IMR-90 (cell line): ENCODE data around the gene MAGI1. TPM values are rescaled to one million over a fixed set of nuclear protein-coding genes. Genes with fewer than 3 reads are reported as not detected.

Experiments used
- ATAC-seq: fragments of 200-7000 bp; cut with Tn5 transposase; 2 replicates; pipeline ENCODE4 v1.9.1; 2020; ENCODE audit warnings: low read depth, mild to moderate bottlenecking, moderate library complexity
- BruUV-seq: library from RNA; stranded (reverse); fragments of 400-500 nt; replicated peaks from 2 replicates; lab custom pipeline; 2021; lab: Mats Ljungman, UMichigan
- CTCF ChIA-PET: fragments of 300-600 bp; formaldehyde crosslinking; extraction: SDS; loops from one replicate; lab custom pipeline; 2021; ENCODE audit warnings: antibody characterized with exemption; lab: Yijun Ruan, JAX
- POLR2A ChIA-PET: fragments of 300-600 bp; sonication (Branson Sonifier 250); formaldehyde crosslinking; loops from one replicate; lab custom pipeline; 2022; ENCODE audit warnings: antibody characterized with exemption; ENCODE audit not compliant: unreplicated experiment; lab: Charles Lee
- DNase-seq: peaks from one replicate; pipeline ENCODE4 v3.0.0; 2013
- H2AFZ ChIP-seq: replicated peaks from 2 replicates; pipeline ENCODE3; 2013; ENCODE audit warnings: low read length, mild to moderate bottlenecking; ENCODE audit not compliant: poor library complexity
- H2AK5ac ChIP-seq: 2 replicates; pipeline ENCODE4 v1.6.1; 2013; ENCODE audit warnings: low read depth, low read length, inconsistent platforms
- H2AK9ac ChIP-seq: replicated peaks from 2 replicates; pipeline ENCODE3; 2013; ENCODE audit warnings: mild to moderate bottlenecking, low read depth, low read length, moderate library complexity; ENCODE audit not compliant: poor library complexity
- H2BK120ac ChIP-seq: 2 replicates; pipeline ENCODE4 v1.6.1; 2013; ENCODE audit warnings: low read depth, low read length, inconsistent platforms
- H2BK15ac ChIP-seq: 3 replicates; pipeline ENCODE4 v1.6.1; 2013; ENCODE audit warnings: low read depth, low read length, inconsistent platforms
- H2BK20ac ChIP-seq: 2 replicates; pipeline ENCODE4 v1.6.1; 2013; ENCODE audit warnings: low read depth, mild to moderate bottlenecking, inconsistent platforms, low read length, moderate library complexity
- H2BK5ac ChIP-seq: 2 replicates; pipeline ENCODE4 v1.6.1; 2013; ENCODE audit warnings: mild to moderate bottlenecking, low read depth, low read length, inconsistent platforms; ENCODE audit not compliant: poor library complexity, severe bottlenecking
- H3K14ac ChIP-seq: replicated peaks from 2 replicates; pipeline ENCODE4 v1.6.1; 2013; ENCODE audit warnings: low read depth, low read length, inconsistent platforms
- H3K18ac ChIP-seq: 2 replicates; pipeline ENCODE4 v1.6.1; 2013; ENCODE audit warnings: low read depth, low read length, control low read depth
- H3K23ac ChIP-seq: 2 replicates; pipeline ENCODE4 v1.6.1; 2013; ENCODE audit warnings: low read depth, low read length, inconsistent platforms
- H3K27ac ChIP-seq: 2 replicates; pipeline ENCODE4 v1.5.1; 2013; ENCODE audit warnings: mild to moderate bottlenecking, control low read depth, low read length; ENCODE audit not compliant: insufficient read depth
- H3K27me3 ChIP-seq: 2 replicates; pipeline ENCODE4 v1.6.1; 2013; ENCODE audit warnings: low read length; ENCODE audit not compliant: control insufficient read depth, insufficient read depth
- H3K36me3 ChIP-seq: 2 replicates; pipeline ENCODE4 v1.6.1; 2013; ENCODE audit warnings: low read length, mixed read lengths; ENCODE audit not compliant: control insufficient read depth, insufficient read depth
- H3K4ac ChIP-seq: 2 replicates; pipeline ENCODE4 v1.6.1; 2013; ENCODE audit warnings: low read depth, low read length, inconsistent platforms
- H3K4me1 ChIP-seq: 2 replicates; pipeline ENCODE4 v1.6.1; 2013; ENCODE audit warnings: low read length, mixed read lengths; ENCODE audit not compliant: control insufficient read depth, insufficient read depth
- H3K4me2 ChIP-seq: 2 replicates; pipeline ENCODE4 v1.6.1; 2013; ENCODE audit warnings: low read depth, mild to moderate bottlenecking, control low read depth, low read length, moderate library complexity
- H3K4me3 ChIP-seq: 2 replicates; pipeline ENCODE4 v1.5.1; 2013; ENCODE audit warnings: low read depth, mild to moderate bottlenecking, control low read depth, low read length, moderate library complexity; ENCODE audit not compliant: insufficient read depth
- H3K56ac ChIP-seq: 2 replicates; pipeline ENCODE4 v1.6.1; 2013; ENCODE audit warnings: low read length, inconsistent platforms; ENCODE audit not compliant: insufficient read depth; ENCODE audit errors: extremely low read depth
- H3K79me1 ChIP-seq, 2 experiments: 2 replicates each; pipeline ENCODE4 v1.6.1; 2013; ENCODE audit warnings: low read length in 2 of 2, inconsistent platforms in 1 of 2, low read depth in 1 of 2
- H3K9ac ChIP-seq: 2 replicates; pipeline ENCODE4 v1.6.1; 2013; ENCODE audit warnings: low read depth, low read length, control low read depth
- H3K9me1 ChIP-seq: 2 replicates; pipeline ENCODE4 v1.6.1; 2013; ENCODE audit warnings: low read length, inconsistent platforms; ENCODE audit not compliant: insufficient read depth
- H3K9me3 ChIP-seq: 2 replicates; pipeline ENCODE4 v1.6.1; 2013; ENCODE audit warnings: low read length; ENCODE audit not compliant: control insufficient read depth, insufficient read depth
- H4K20me1 ChIP-seq: 2 replicates; pipeline ENCODE4 v1.6.1; 2013; ENCODE audit warnings: low read length, inconsistent platforms; ENCODE audit not compliant: insufficient read depth
- H4K5ac ChIP-seq: 2 replicates; pipeline ENCODE4 v1.6.1; 2013; ENCODE audit warnings: mild to moderate bottlenecking, low read depth, low read length, control low read depth
- H4K8ac ChIP-seq, 2 experiments: 2 replicates each; pipeline ENCODE4 v1.6.1; 2013; ENCODE audit warnings: low read depth in 2 of 2, low read length in 2 of 2, control low read depth in 1 of 2, inconsistent platforms in 1 of 2
- H4K91ac ChIP-seq: 2 replicates; pipeline ENCODE4 v1.6.1; 2013; ENCODE audit warnings: low read depth, low read length, inconsistent platforms; ENCODE audit not compliant: insufficient read depth
- BHLHE40 ChIP-seq: fragments of 150-350 bp; IDR thresholded peaks from 2 replicates; pipeline ENCODE4 v1.6.1; 2016; ENCODE audit warnings: mild to moderate bottlenecking, low read depth, low read length
- CTCF ChIP-seq: conservative IDR thresholded peaks from 2 replicates; pipeline ENCODE4 v1.5.1; 2012; ENCODE audit warnings: mild to moderate bottlenecking, low read depth, low read length, improper control_type of control experiment
- ELK1 ChIP-seq: fragments of 150-350 bp; IDR thresholded peaks from 2 replicates; pipeline ENCODE4 v1.6.1; 2016; ENCODE audit warnings: low read depth, mild to moderate bottlenecking, low read length, moderate library complexity, borderline replicate concordance
- FOS ChIP-seq: fragments of 150-350 bp; IDR thresholded peaks from 2 replicates; pipeline ENCODE4 v1.6.1; 2016; ENCODE audit warnings: low read depth, low read length
- MAFK ChIP-seq: IDR thresholded peaks from 2 replicates; pipeline ENCODE4 v1.6.1; 2012; ENCODE audit warnings: low read depth, low read length, improper control_type of control experiment
- MAZ ChIP-seq: IDR thresholded peaks from 2 replicates; pipeline ENCODE4 v1.6.1; 2012; ENCODE audit warnings: low read depth, mild to moderate bottlenecking, low read length, improper control_type of control experiment, moderate library complexity, borderline replicate concordance
- MXI1 ChIP-seq: IDR thresholded peaks from 2 replicates; pipeline ENCODE4 v1.6.1; 2012; ENCODE audit warnings: low read depth, mild to moderate bottlenecking, low read length, moderate library complexity, borderline replicate concordance
- NFE2L2 ChIP-seq: fragments of 150-350 bp; IDR thresholded peaks from 2 replicates; pipeline ENCODE4 v1.6.1; 2016; ENCODE audit warnings: low read depth, mild to moderate bottlenecking, low read length
- POLR2A ChIP-seq: IDR thresholded peaks from 2 replicates; pipeline ENCODE4 v1.6.1; 2012; ENCODE audit warnings: mild to moderate bottlenecking, low read depth, low read length
- RAD21 ChIP-seq: IDR thresholded peaks from 2 replicates; pipeline ENCODE4 v1.6.1; 2012; ENCODE audit warnings: low read length, improper control_type of control experiment
- RCOR1 ChIP-seq: IDR thresholded peaks from 2 replicates; pipeline ENCODE4 v1.6.1; 2012; ENCODE audit warnings: mild to moderate bottlenecking, low read length, improper control_type of control experiment; ENCODE audit not compliant: insufficient replicate concordance
- RFX5 ChIP-seq: IDR thresholded peaks from 2 replicates; pipeline ENCODE4 v1.8.0; 2012; ENCODE audit warnings: low read depth, mild to moderate bottlenecking, low read length, moderate library complexity
- SMC3 ChIP-seq: fragments of 150-350 bp; IDR thresholded peaks from 2 replicates; pipeline ENCODE4 v1.6.1; 2016; ENCODE audit warnings: low read depth, mild to moderate bottlenecking, antibody characterized with exemption, low read length, moderate library complexity
- WGBS, 2 experiments: methylation state at CpG; one replicate each; pipeline versions ENCODE4 v1.1.5 to v1.1.7; 2013; ENCODE audit warnings: missing lambda C conversion rate in 2 of 2; ENCODE audit not compliant: insufficient read length in 1 of 2; ENCODE audit errors: extremely low coverage in 2 of 2; 5-methylcytosine and 5-hydroxymethylcytosine counted together
- dilution Hi-C: fragments of 300-500 bp; cut with HindIII; formaldehyde crosslinking; loops from one replicate; pipeline ENCODE4 v1.14.3; 2018; ENCODE audit warnings: low sequenced_read_pairs; ENCODE audit not compliant: unreplicated experiment
- in situ Hi-C: fragments of 300-500 bp; cut with MboI; formaldehyde crosslinking; loops from 3 replicates; pipeline ENCODE4 v1.14.3; 2019; ENCODE audit warnings: low sequenced_read_pairs, inconsistent platforms, mixed read lengths
- intact Hi-C: fragments of 100-400 bp; cut with micrococcal nuclease; formaldehyde crosslinking; loops from 2 replicates; pipeline ENCODE4 v1.10.0; 2022
- polyA plus RNA-seq, 3 experiments: library from polyadenylated mRNA; depleted of rRNA; stranded (reverse); fragments of >200 nt; gene quantifications; 2 replicates each; pipeline ENCODE4 v1.2.3, GENCODE V29; 2012; ENCODE audit warnings: low replicate concordance in 1 of 3
- total RNA-seq: library from RNA; depleted of rRNA; stranded (reverse); fragments of >200 nt; gene quantifications from 2 replicates; pipeline ENCODE4 v1.2.3, GENCODE V29; 2012

MAGI1 gene
- total and polyA plus RNA-seq, 2 of the 4 experiments (the other 2 are of a cell fraction), result 14.5 to 24.2 TPM

- H3K23ac ChIP-seq, result no peak overlapping the region
- no peaks in the 10 kb centered on the region for H3K36me3 ChIP-seq
- H3K4ac ChIP-seq, result no peak overlapping the region
- H4K20me1 ChIP-seq, result no peaks in the 10 kb centered on the region
- no peak for TF ChIP-seq MXI1
- no peak for TF ChIP-seq MAFK
- TF ChIP-seq ELK1, result no peak
- TF ChIP-seq MAZ, result no peak
- TF ChIP-seq RCOR1, result no peak
- no peak for TF ChIP-seq SMC3
- no peak for TF ChIP-seq FOS
- TF ChIP-seq RFX5, result no peak
- no peak for TF ChIP-seq RAD21
- TF ChIP-seq NFE2L2, result no peak
- no peak for TF ChIP-seq POLR2A
- TF ChIP-seq CTCF, result no peak
- no peak for TF ChIP-seq BHLHE40
- no peak overlapping the region for H4K8ac ChIP-seq
- no peaks in the 10 kb centered on the region for H3K27me3 ChIP-seq
- no peak overlapping the region for H3K4me2 ChIP-seq
- H3K79me1 ChIP-seq, result no peaks in the 10 kb centered on the region
- H3K4me1 ChIP-seq, result peaks cover 4% of the 10 kb centered on the region; the same call in 1 of the 2 replicates
- no peak overlapping the region for H3K18ac ChIP-seq
- H3K56ac ChIP-seq, result no peak overlapping the region
- WGBS, 2 experiments, result no CpG with 5 or more reads among the region's 5 CpGs
- no peak overlapping the region for H2BK15ac ChIP-seq
- no peaks in the 10 kb centered on the region for H3K9me3 ChIP-seq
- ChIA-PET CTCF (no interaction called here), POLR2A (no interaction called here)
- no peak overlapping the region for H2BK120ac ChIP-seq
- no peak overlapping the region for H2BK20ac ChIP-seq
- H3K14ac ChIP-seq, result no peak overlapping the region
- H2AFZ ChIP-seq, result no peak overlapping the region
- H2AK9ac ChIP-seq, result no peak overlapping the region
- dilution Hi-C loops (no loop called here), intact Hi-C loops (no loop called here), in situ Hi-C loops (no loop called here)
- ATAC-seq, result no peak
- H2BK5ac ChIP-seq, result no peak overlapping the region
- no peak overlapping the region for H4K91ac ChIP-seq
- no peak overlapping the region for H4K5ac ChIP-seq
- no peak overlapping the region for H2AK5ac ChIP-seq
- BruUV-seq, result no TSS peak
- H3K27ac ChIP-seq, result no peak overlapping the region
- no peak overlapping the region for H3K4me3 ChIP-seq
- no peak overlapping the region for H3K9ac ChIP-seq
- DNase-seq, result no peak
- H3K9me1 ChIP-seq, result no peaks in the 10 kb centered on the region
Observed at GRCh38 chr3:65350801-65351476, 687.8 kb downstream of the MAGI1 start.
